ENCODE data around the gene C16orf54. TPM values are rescaled to one million over a fixed set of nuclear protein-coding genes. Genes with fewer than 3 reads are reported as not detected.
"Not testable (repeated sequence)": the region's sequence is repeated elsewhere in the genome, so short reads cannot be mapped to it uniquely, and the experiment has no call there.

Gene C16orf54, protein sequence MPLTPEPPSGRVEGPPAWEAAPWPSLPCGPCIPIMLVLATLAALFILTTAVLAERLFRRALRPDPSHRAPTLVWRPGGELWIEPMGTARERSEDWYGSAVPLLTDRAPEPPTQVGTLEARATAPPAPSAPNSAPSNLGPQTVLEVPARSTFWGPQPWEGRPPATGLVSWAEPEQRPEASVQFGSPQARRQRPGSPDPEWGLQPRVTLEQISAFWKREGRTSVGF
- total RNA-seq (1 to 10 TPM; 1.3 to 2.4 TPM), polyA plus RNA-seq (under 1 TPM; 0.38 to 0.42 TPM)

DNA sequence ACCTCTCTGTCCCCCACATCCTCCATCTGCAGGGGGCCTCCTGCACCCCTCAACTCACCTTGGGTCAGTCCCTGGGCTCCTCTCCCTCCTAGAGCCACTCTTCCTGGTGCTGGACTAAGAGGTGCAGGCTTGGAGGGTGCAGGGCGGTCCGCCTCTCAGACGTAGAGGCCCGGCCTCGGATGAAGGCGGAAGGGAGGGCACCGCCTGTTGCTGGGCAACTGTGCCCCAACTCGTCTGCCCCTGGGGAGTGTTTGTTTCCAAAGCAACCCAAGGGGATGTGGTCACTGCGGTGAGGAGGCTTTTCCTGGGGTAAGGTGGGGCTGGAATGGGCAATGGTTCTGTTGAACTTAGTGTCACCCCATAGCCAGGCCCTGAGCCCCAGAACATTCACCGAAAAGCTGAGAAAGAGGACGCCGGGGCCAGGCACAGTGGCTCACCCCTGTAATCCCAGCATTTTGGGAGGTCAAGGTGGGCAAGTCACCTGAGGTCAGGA is at the start of gene C16orf54:
C16orf54 (minus strand) TSS at position 138 of the 493 bp plus-strand sequence. CDS start 1,039 bp downstream, outside the sequence.
- peak within 1 kb of the TSS in 1 of 3 donors; percentile 27 for H3K4me3 ChIP-seq (ENCODE audit: low read depth in 1 of 3, low read length in 3 of 3)

DNA sequence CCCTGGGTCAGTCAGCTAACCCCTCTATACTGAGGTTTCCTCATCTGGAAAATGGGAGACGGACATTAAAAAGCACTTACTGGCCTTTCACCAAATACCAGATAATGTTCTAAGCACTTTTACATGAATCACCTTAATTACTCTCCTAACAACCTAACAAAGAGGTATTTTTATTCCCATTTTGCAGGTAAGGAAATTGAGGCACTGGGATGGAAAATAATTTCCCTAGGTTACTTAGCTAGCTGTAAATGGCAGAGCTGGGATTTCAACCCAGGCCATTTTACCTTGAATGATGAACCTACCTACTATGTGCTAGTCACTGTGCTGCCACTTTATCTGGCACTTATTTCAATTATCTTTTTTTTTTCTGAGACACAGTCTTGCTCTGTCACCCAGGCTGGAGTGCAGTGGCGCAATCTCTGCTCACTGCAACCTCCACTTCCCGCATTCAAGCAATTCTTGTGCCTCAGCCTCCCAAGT is 48.5 kb upstream of the C16orf54 start:
- no peak overlapping the region for H3K4me3 ChIP-seq (ENCODE audit: low read depth in 1 of 3, low read length in 3 of 3)
- no peak overlapping the region for H3K27ac ChIP-seq (ENCODE audit: low read depth in 1 of 2, low read length in 2 of 2)
- 98% methylated on average over 3 of the region's 3 CpGs for WGBS
- H3K9me3 ChIP-seq (ENCODE audit: control insufficient read depth in 4 of 4, low read length in 3 of 4), result no peaks in the 10 kb centered on the region
- H3K9ac ChIP-seq (ENCODE audit: low read depth in 1 of 2, low read length in 2 of 2), result no peak overlapping the region
- TF ChIP-seq GABPA (IDR thresholded peaks at IDR 0.05 in 1 of 2, conservative IDR thresholded peaks at IDR 0.05 in 1 of 2), result no peak
- no peak for TF ChIP-seq NR2F2 (IDR thresholded peaks at IDR 0.05)
- TF ChIP-seq FOXA1 (IDR thresholded peaks at IDR 0.05), result no peak
- TF ChIP-seq, protein P1, sequence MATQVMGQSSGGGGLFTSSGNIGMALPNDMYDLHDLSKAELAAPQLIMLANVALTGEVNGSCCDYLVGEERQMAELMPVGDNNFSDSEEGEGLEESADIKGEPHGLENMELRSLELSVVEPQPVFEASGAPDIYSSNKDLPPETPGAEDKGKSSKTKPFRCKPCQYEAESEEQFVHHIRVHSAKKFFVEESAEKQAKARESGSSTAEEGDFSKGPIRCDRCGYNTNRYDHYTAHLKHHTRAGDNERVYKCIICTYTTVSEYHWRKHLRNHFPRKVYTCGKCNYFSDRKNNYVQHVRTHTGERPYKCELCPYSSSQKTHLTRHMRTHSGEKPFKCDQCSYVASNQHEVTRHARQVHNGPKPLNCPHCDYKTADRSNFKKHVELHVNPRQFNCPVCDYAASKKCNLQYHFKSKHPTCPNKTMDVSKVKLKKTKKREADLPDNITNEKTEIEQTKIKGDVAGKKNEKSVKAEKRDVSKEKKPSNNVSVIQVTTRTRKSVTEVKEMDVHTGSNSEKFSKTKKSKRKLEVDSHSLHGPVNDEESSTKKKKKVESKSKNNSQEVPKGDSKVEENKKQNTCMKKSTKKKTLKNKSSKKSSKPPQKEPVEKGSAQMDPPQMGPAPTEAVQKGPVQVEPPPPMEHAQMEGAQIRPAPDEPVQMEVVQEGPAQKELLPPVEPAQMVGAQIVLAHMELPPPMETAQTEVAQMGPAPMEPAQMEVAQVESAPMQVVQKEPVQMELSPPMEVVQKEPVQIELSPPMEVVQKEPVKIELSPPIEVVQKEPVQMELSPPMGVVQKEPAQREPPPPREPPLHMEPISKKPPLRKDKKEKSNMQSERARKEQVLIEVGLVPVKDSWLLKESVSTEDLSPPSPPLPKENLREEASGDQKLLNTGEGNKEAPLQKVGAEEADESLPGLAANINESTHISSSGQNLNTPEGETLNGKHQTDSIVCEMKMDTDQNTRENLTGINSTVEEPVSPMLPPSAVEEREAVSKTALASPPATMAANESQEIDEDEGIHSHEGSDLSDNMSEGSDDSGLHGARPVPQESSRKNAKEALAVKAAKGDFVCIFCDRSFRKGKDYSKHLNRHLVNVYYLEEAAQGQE (IDR thresholded peaks at IDR 0.05), result no peak
- TF ChIP-seq SP1 (IDR thresholded peaks at IDR 0.05), result no peak
- TF ChIP-seq FOXA2 (IDR thresholded peaks at IDR 0.05), result no peak
- no peak for TF ChIP-seq TAF1 (conservative IDR thresholded peaks at IDR 0.05)
- TF ChIP-seq HNF4A (conservative IDR thresholded peaks at IDR 0.05), result no peak
- no peak for TF ChIP-seq RXRA (IDR thresholded peaks at IDR 0.05)
- no peak for TF ChIP-seq JUND (IDR thresholded peaks at IDR 0.05)
- TF ChIP-seq EGR1 (IDR thresholded peaks at IDR 0.05; ENCODE audit: low read depth in 2 of 2), result no peak
- TF ChIP-seq, protein P2, sequence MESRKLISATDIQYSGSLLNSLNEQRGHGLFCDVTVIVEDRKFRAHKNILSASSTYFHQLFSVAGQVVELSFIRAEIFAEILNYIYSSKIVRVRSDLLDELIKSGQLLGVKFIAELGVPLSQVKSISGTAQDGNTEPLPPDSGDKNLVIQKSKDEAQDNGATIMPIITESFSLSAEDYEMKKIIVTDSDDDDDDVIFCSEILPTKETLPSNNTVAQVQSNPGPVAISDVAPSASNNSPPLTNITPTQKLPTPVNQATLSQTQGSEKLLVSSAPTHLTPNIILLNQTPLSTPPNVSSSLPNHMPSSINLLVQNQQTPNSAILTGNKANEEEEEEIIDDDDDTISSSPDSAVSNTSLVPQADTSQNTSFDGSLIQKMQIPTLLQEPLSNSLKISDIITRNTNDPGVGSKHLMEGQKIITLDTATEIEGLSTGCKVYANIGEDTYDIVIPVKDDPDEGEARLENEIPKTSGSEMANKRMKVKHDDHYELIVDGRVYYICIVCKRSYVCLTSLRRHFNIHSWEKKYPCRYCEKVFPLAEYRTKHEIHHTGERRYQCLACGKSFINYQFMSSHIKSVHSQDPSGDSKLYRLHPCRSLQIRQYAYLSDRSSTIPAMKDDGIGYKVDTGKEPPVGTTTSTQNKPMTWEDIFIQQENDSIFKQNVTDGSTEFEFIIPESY (IDR thresholded peaks at IDR 0.05), result no peak
- TF ChIP-seq YY1 (IDR thresholded peaks at IDR 0.05), result no peak
- TF ChIP-seq, protein P3, sequence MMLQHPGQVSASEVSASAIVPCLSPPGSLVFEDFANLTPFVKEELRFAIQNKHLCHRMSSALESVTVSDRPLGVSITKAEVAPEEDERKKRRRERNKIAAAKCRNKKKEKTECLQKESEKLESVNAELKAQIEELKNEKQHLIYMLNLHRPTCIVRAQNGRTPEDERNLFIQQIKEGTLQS (IDR thresholded peaks at IDR 0.05), result no peak
- no peak for TF ChIP-seq HNF4G (IDR thresholded peaks at IDR 0.05)
- H3K27me3 ChIP-seq (ENCODE audit: control insufficient read depth in 4 of 4, insufficient read depth in 4 of 4, low read length in 3 of 4), result no peaks in the 10 kb centered on the region
- H3K36me3 ChIP-seq (ENCODE audit: control insufficient read depth in 4 of 4, insufficient read depth in 3 of 4, low read depth in 1 of 4, low read length in 3 of 4), result peaks cover 0 to 17% (median 5%) of the 10 kb centered on the region in 4 donors
- peaks cover 3 to 22% (median 12%) of the 10 kb centered on the region in 4 donors for H3K4me1 ChIP-seq (ENCODE audit: control insufficient read depth in 4 of 4, insufficient read depth in 4 of 4, low read length in 3 of 4)
- no peak for DNase-seq (ENCODE audit: low spot score)

More for the DNA sequence above, at the start of gene C16orf54:
- H3K9ac ChIP-seq (ENCODE audit: low read depth in 1 of 2, low read length in 2 of 2), result peak within 1 kb of the TSS in 1 of 2 donors; percentile 12
- H3K36me3 ChIP-seq (ENCODE audit: control insufficient read depth in 4 of 4, insufficient read depth in 3 of 4, low read depth in 1 of 4, low read length in 3 of 4), result no peaks in the 10 kb centered on the region
- H3K27ac ChIP-seq (ENCODE audit: low read depth in 1 of 2, low read length in 2 of 2), result peak within 1 kb of the TSS; percentile 28 to 44
- TF ChIP-seq HNF4A (conservative IDR thresholded peaks at IDR 0.05) (no peak), SP1 (IDR thresholded peaks at IDR 0.05) (peak; percentile 34)
- H3K9me3 ChIP-seq (ENCODE audit: control insufficient read depth in 4 of 4, low read length in 3 of 4), result no peaks in the 10 kb centered on the region
- peak; percentile 40 for DNase-seq (ENCODE audit: low spot score)
- 83% methylated on average over 12 of the region's 12 CpGs for WGBS
- H3K4me1 ChIP-seq (ENCODE audit: control insufficient read depth in 4 of 4, insufficient read depth in 4 of 4, low read length in 3 of 4), result no peaks in the 10 kb centered on the region
- H3K27me3 ChIP-seq (ENCODE audit: control insufficient read depth in 4 of 4, insufficient read depth in 4 of 4, low read length in 3 of 4), result no peaks in the 10 kb centered on the region

DNA sequence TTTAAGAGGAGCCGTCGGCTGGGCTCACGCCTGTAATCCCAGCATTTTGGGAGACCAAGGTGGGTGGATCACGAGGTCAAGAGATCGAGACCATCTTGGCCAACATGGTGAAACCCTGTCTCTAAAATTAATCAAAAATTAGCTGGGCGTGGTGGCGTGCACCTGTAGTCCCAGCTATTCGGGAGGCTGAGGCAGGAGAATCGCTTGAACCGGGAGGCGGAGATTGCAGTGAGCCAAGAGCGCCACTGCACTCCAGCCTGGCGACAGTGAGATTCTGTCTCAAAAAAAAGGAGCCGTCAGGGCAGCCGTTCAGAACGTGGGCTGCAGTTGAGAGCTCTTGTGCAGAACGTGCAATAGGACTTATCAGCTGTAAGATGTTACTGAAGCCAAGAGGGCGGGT is 47.4 kb upstream of the C16orf54 start:
- not testable (repeated sequence) for H3K9me3 ChIP-seq (ENCODE audit: control insufficient read depth in 4 of 4, low read length in 3 of 4); DNase-seq (ENCODE audit: low spot score); H3K4me3 ChIP-seq (ENCODE audit: low read depth in 1 of 3, low read length in 3 of 3); H3K9ac ChIP-seq (ENCODE audit: low read depth in 1 of 2, low read length in 2 of 2); H3K36me3 ChIP-seq (ENCODE audit: control insufficient read depth in 4 of 4, insufficient read depth in 3 of 4, low read depth in 1 of 4, low read length in 3 of 4); H3K27ac ChIP-seq (ENCODE audit: low read depth in 1 of 2, low read length in 2 of 2); H3K27me3 ChIP-seq (ENCODE audit: control insufficient read depth in 4 of 4, insufficient read depth in 4 of 4, low read length in 3 of 4)
- peaks cover 3 to 22% (median 12%) of the 10 kb centered on the region in 4 donors for H3K4me1 ChIP-seq (ENCODE audit: control insufficient read depth in 4 of 4, insufficient read depth in 4 of 4, low read length in 3 of 4)
- WGBS, result 96% methylated on average over 18 of the region's 18 CpGs
